K562 (cell line): ENCODE measurements around the gene ABCA4.

Experiments used
- HDAC2 ChIP-seq: fragments of 450-650 bp; IDR thresholded peaks from 2 replicates; pipeline ENCODE4 v1.6.1; 2016; ENCODE audit warnings: mild to moderate bottlenecking
- POLR2A ChIP-seq: fragments of 450-650 bp; conservative IDR thresholded peaks from 2 replicates; pipeline ENCODE4 v1.6.1; 2016

DNA sequence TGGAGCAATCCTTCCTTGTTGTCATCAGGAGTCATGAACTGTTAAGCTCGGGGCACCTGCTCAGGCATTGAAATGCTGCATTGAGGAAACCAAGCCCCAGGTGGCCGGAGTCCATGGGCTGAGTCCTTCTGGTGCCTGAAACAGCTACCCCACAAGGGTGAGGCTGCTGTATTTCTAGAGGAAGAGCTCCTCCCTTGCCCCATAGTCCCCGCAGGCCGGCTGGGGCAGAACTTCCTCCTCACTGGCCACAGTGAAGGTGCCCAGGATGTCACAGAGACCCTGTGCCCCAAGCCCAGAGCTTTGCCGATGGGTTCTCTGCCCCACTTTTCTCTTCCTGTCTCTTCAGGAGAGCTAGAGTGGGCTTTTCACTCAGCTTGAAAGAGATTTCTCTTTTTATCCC is 130.9 kb downstream of the ABCA4 start:
- TF ChIP-seq HDAC2 (no peak), POLR2A (no peak)
